Vagina (tissue), 2 donors: ENCODE results near the gene ATN1. TPM values are rescaled to one million over a fixed set of nuclear protein-coding genes. Genes with fewer than 3 reads are reported as not detected.

Experiments used
- DNase-seq, 2 donors: peaks; one replicate each; pipeline ENCODE4 v3.0.0-alpha.2; 2017; ENCODE audit errors: extremely low spot score in 2 of 2
- H3K27ac ChIP-seq: fragments of 200-600 bp; sonication (generic); one replicate; pipeline ENCODE4 v1.5.1; 2019
- H3K27me3 ChIP-seq: fragments of 200-600 bp; sonication (generic); one replicate; pipeline ENCODE4 v1.5.1; 2019
- H3K36me3 ChIP-seq, 2 donors: fragments of 200-600 bp; sonication (generic); one replicate each; pipeline ENCODE4 v1.5.1; 2017 to 2019
- H3K4me1 ChIP-seq: fragments of 200-600 bp; sonication (generic); one replicate; pipeline ENCODE4 v1.5.1; 2019
- H3K4me3 ChIP-seq, 2 donors: fragments of 200-600 bp; sonication (generic); 1 replicate in 1 of 2; 2 replicates in 1 of 2; pipeline ENCODE4 v1.5.1; 2016 to 2019
- H3K9me3 ChIP-seq: fragments of 200-600 bp; sonication (generic); one replicate; pipeline ENCODE4 v1.5.1; 2019
- POLR2A ChIP-seq, 2 donors: fragments of 450-650 bp; IDR thresholded peaks; one replicate each; pipeline ENCODE4 v1.6.1; 2017; ENCODE audit warnings: antibody characterized with exemption in 2 of 2, mild to moderate bottlenecking in 2 of 2, moderate library complexity in 2 of 2
- POLR2AphosphoS5 ChIP-seq, 2 donors: sonication (generic); formaldehyde crosslinking; IDR thresholded peaks; one replicate each; pipeline ENCODE4 v1.9.0; 2017; ENCODE audit warnings: antibody characterized with exemption in 2 of 2, mild to moderate bottlenecking in 2 of 2, low read depth in 1 of 2; ENCODE audit not compliant: insufficient read depth in 1 of 2
- intact Hi-C: fragments of 100-400 bp; cut with DNase I; formaldehyde crosslinking; loops from one replicate; pipeline ENCODE4 v1.15.1; 2023
- total RNA-seq: library from RNA; depleted of rRNA; stranded (reverse); fragments of >200 nt; gene quantifications from one replicate; pipeline ENCODE4 v1.2.3, GENCODE V29; 2016
- TF ChIP-seq, protein P1 (sequence below), 3 experiments: fragments of 450-650 bp in 2 of 3; fragments of 200-600 bp in 1 of 3; sonication (generic) in 1 of 3; IDR thresholded peaks; one replicate each; pipeline ENCODE4 v1.5.1; 2017 to 2019; ENCODE audit warnings: antibody characterized with exemption in 3 of 3, mild to moderate bottlenecking in 2 of 3, moderate library complexity in 2 of 3

Gene ATN1
- total RNA-seq, 1 donor from 2014 or later = 92.1 TPM

DNA sequence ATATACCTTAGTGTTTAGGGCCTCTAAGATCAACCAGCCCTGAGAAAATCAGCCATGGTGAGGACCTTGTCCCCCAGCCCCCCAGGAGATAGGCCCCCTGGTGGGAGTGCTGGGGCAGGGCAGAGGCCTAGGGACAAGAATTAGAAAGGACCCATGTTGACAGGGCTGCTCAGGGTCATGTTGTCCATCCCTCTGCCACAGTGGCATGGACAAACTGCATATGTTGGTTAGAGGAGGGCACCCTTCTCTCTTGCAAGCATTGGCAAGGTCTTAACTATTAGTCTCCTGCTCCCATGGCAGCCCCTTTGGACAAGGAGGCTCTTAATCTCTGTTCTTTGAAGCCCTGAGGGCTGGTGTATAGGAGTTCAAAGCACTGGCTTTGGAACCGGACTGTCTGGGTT lies 22.6 kb downstream of the ATN1 start:
- peaks cover 23% of the 10 kb centered on the region for H3K4me1 ChIP-seq
- H3K4me3 ChIP-seq = no peak overlapping the region
- H3K27me3 ChIP-seq = no peaks in the 10 kb centered on the region
- no peaks in the 10 kb centered on the region for H3K36me3 ChIP-seq
- no peak for DNase-seq
- no peak overlapping the region for H3K27ac ChIP-seq
- TF ChIP-seq, protein P1, sequence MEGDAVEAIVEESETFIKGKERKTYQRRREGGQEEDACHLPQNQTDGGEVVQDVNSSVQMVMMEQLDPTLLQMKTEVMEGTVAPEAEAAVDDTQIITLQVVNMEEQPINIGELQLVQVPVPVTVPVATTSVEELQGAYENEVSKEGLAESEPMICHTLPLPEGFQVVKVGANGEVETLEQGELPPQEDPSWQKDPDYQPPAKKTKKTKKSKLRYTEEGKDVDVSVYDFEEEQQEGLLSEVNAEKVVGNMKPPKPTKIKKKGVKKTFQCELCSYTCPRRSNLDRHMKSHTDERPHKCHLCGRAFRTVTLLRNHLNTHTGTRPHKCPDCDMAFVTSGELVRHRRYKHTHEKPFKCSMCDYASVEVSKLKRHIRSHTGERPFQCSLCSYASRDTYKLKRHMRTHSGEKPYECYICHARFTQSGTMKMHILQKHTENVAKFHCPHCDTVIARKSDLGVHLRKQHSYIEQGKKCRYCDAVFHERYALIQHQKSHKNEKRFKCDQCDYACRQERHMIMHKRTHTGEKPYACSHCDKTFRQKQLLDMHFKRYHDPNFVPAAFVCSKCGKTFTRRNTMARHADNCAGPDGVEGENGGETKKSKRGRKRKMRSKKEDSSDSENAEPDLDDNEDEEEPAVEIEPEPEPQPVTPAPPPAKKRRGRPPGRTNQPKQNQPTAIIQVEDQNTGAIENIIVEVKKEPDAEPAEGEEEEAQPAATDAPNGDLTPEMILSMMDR (IDR thresholded peaks at IDR 0.05) = no peak
- no peak for TF ChIP-seq POLR2A (IDR thresholded peaks at IDR 0.05)
- TF ChIP-seq POLR2AphosphoS5 (IDR thresholded peaks at IDR 0.05; ENCODE audit: insufficient read depth in 1 of 2, low read depth in 1 of 2) = no peak
- intact Hi-C loops = no loop called here
- no peaks in the 10 kb centered on the region for H3K9me3 ChIP-seq

DNA sequence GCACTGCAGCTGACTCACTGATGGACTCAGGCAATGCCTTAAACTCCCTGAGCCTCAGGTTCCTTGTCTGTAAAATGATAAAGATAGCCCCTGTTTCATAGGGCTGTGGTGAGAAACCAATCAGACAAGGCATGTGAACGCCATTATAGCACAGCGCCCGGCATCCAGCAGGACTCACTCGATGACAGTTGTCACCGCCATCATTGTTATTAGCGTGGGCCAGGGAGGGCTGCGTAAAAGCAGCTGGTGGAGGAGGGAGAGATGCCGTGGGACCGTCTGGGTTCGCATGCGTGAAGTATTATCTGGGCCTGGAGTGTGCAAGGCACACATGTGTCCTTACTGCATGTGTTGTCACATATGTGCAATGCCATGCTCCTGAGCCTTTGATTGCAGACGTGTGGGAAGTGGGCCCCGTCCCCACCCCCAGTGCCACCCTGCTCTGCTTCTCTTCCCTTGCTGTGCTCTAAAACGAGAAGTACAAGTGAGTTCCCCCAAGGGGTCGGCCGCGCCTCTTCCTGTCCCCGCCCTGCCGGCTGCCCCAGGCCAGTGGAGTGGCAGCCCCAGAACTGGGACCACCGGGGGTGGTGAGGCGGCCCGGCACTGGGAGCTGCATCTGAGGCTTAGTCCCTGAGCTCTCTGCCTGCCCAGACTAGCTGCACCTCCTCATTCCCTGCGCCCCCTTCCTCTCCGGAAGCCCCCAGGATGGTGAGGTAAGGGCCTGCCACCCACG lies 23.2 kb downstream of the ATN1 start, which contains the start of gene PTPN6:
Gene PTPN6, plus strand, starts transcription at position 546 of the 730 bp plus-strand sequence. Its CDS starts 157 bp downstream, at position 703.
- no peaks in the 10 kb centered on the region for H3K27me3 ChIP-seq
- TF ChIP-seq POLR2AphosphoS5 (IDR thresholded peaks at IDR 0.05; ENCODE audit: insufficient read depth in 1 of 2, low read depth in 1 of 2) (no peak), POLR2A (IDR thresholded peaks at IDR 0.05) (no peak)
- TF ChIP-seq, protein P1 (IDR thresholded peaks at IDR 0.05) = no peak
- DNase-seq = no peak
- intact Hi-C loops = no loop called here
- H3K4me1 ChIP-seq = peaks cover 17% of the 10 kb centered on the region
- no peaks in the 10 kb centered on the region for H3K9me3 ChIP-seq
- peak within 1 kb of the TSS; percentile 26 to 37 for H3K4me3 ChIP-seq
- H3K36me3 ChIP-seq = no peaks in the 10 kb centered on the region
- peak within 1 kb of the TSS; percentile 30 for H3K27ac ChIP-seq

DNA sequence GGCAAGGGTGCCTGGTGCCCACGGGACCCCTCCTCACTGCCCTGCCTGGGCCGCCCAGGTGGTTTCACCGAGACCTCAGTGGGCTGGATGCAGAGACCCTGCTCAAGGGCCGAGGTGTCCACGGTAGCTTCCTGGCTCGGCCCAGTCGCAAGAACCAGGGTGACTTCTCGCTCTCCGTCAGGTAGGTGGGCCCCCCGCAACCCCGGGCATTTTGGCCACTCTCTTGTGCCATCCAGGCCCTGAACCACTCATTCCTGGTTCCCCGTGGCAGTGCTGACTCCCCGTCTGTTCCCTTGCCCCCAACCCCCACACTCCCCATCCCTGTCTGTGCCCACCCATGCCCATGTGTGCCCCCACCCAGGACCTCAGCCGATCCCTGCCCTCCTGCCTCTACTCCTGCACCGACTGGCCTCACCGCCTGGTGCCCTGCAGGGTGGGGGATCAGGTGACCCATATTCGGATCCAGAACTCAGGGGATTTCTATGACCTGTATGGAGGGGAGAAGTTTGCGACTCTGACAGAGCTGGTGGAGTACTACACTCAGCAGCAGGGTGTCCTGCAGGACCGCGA lies 23.9 kb downstream of the ATN1 start:
- H3K27me3 ChIP-seq = no peaks in the 10 kb centered on the region
- H3K4me3 ChIP-seq = peak overlapping the region; percentile 26 to 37
- TF ChIP-seq POLR2A (IDR thresholded peaks at IDR 0.05) (no peak), POLR2AphosphoS5 (IDR thresholded peaks at IDR 0.05; ENCODE audit: insufficient read depth in 1 of 2, low read depth in 1 of 2) (no peak)
- TF ChIP-seq, protein P1 (IDR thresholded peaks at IDR 0.05) = no peak
- no peaks in the 10 kb centered on the region for H3K9me3 ChIP-seq
- peak overlapping the region; percentile 30 for H3K27ac ChIP-seq
- intact Hi-C loops = no loop called here
- H3K4me1 ChIP-seq = peaks cover 11% of the 10 kb centered on the region
- DNase-seq = no peak
- H3K36me3 ChIP-seq = no peaks in the 10 kb centered on the region

DNA sequence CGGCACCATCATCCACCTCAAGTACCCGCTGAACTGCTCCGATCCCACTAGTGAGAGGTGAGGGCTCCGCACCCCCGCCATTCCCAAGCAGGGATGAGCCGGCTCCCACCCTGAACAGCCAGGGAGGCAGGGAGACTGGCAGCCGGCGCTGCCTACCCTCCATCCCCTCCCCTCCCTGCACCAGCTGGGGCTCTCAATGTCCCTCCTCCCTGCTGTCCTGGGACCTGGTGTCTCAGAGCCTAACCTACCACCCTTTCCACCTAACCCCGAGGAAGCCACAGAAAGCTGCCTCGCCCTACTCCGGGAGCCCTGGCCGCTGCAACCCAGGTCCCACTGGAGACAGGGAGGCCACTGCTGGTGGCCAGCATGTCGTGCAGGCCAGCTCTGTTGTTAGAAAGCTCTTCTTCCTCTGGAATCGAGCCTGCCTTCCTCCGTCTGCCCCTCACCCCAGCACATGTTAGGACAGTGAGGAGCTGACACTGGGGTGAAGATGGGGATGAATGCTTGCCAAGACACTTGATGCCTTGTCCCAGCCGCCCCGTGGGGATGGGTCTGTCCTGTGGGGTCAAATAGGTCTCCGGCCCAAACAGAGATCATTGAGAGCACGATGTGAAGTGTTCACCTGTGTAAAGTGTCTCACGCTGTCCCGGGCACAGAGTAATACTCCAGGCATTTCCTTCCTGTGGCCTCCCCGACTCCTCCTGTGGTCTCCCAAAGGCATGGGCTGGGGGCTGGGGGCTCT lies 24.5 kb downstream of the ATN1 start:
- no peak for TF ChIP-seq POLR2A (IDR thresholded peaks at IDR 0.05)
- TF ChIP-seq, protein P1 (IDR thresholded peaks at IDR 0.05) = no peak
- no peak for TF ChIP-seq POLR2AphosphoS5 (IDR thresholded peaks at IDR 0.05; ENCODE audit: insufficient read depth in 1 of 2, low read depth in 1 of 2)
- no peaks in the 10 kb centered on the region for H3K27me3 ChIP-seq
- peak overlapping the region; percentile 30 for H3K27ac ChIP-seq
- no peak for DNase-seq
- no peaks in the 10 kb centered on the region for H3K9me3 ChIP-seq
- intact Hi-C loops = no loop called here
- no peaks in the 10 kb centered on the region for H3K36me3 ChIP-seq
- peaks cover 9% of the 10 kb centered on the region for H3K4me1 ChIP-seq
- peak overlapping the region; percentile 26 to 37 for H3K4me3 ChIP-seq
